Stimulated activated CD8-positive, alpha-beta memory T cell treated with anti-CD3 and anti-CD28 coated beads, Interleukin-4, amount 100 ng/mL, for 1 hour (primary cell): ENCODE data around the gene KCNJ6.

Experiments used
- DNase-seq, 2 donors: peaks; one replicate each; pipeline ENCODE4 v3.0.0-alpha.2; 2020; ENCODE audit warnings: low read depth in 2 of 2, low spot score in 1 of 2

Gene KCNJ6

GRCh38 chr21:37905291-37905690 lies 11.0 kb downstream of the KCNJ6 start:
- DNase-seq: no peak

- no peak for DNase-seq
Observed at GRCh38 chr21:37904856-37905255, 11.4 kb downstream of the KCNJ6 start.

- no peak for DNase-seq
Observed at GRCh38 chr21:37903396-37903795, 12.9 kb downstream of the KCNJ6 start.

- no peak for DNase-seq
Observed at GRCh38 chr21:37899146-37899545, 17.1 kb downstream of the KCNJ6 start.

- DNase-seq: no peak
Observed at GRCh38 chr21:37896788-37897187, 19.5 kb downstream of the KCNJ6 start.

GRCh38 chr21:37891972-37892371 lies 24.3 kb downstream of the KCNJ6 start:
- DNase-seq: no peak

- no peak for DNase-seq
Observed at GRCh38 chr21:37888659-37889058, 27.6 kb downstream of the KCNJ6 start.

- DNase-seq: no peak
Observed at GRCh38 chr21:37886726-37887299, 29.4 kb downstream of the KCNJ6 start.

GRCh38 chr21:37886120-37886519 lies 30.1 kb downstream of the KCNJ6 start:
- DNase-seq: no peak

GRCh38 chr21:37878946-37879660 lies 37.2 kb downstream of the KCNJ6 start:
- DNase-seq: no peak

- no peak for DNase-seq
Observed at GRCh38 chr21:37877888-37878684, 38.2 kb downstream of the KCNJ6 start.

GRCh38 chr21:37877171-37877570 lies 39.1 kb downstream of the KCNJ6 start:
- DNase-seq: no peak

- no peak for DNase-seq
Observed at GRCh38 chr21:37876561-37876960, 39.7 kb downstream of the KCNJ6 start.

- DNase-seq: no peak
Observed at GRCh38 chr21:37874904-37875780, 41.1 kb downstream of the KCNJ6 start.

- DNase-seq: no peak
Observed at GRCh38 chr21:37874481-37874880, 41.8 kb downstream of the KCNJ6 start.

- DNase-seq: no peak
Observed at GRCh38 chr21:37873655-37874054, 42.6 kb downstream of the KCNJ6 start.

GRCh38 chr21:37871121-37871862 lies 45.0 kb downstream of the KCNJ6 start:
- DNase-seq: no peak

- DNase-seq: no peak
Observed at GRCh38 chr21:37870221-37870620, 46.0 kb downstream of the KCNJ6 start.

GRCh38 chr21:37869661-37870060 lies 46.6 kb downstream of the KCNJ6 start:
- DNase-seq: no peak

GRCh38 chr21:37868446-37869295 lies 47.6 kb downstream of the KCNJ6 start:
- DNase-seq: no peak
